ENCODE data around the gene ABAT.
A peak's percentile ranks its signal among the peaks of the same experiment; 100 is the strongest.
"Not testable (repeated sequence)": the region's sequence is repeated elsewhere in the genome, so short reads cannot be mapped to it uniquely, and the experiment has no call there.

The ABAT gene

GRCh38 chr16:8788578-8789172 lies 114.3 kb downstream of the ABAT start:
- no peak for DNase-seq

GRCh38 chr16:8795091-8795490 lies 120.7 kb downstream of the ABAT start:
- DNase-seq: no peak

GRCh38 chr16:8795818-8796217 lies 121.4 kb downstream of the ABAT start:
- DNase-seq: no peak

- DNase-seq: no peak
These were observed 122.3 kb downstream of the ABAT start for GRCh38 chr16:8796469-8797363.

GRCh38 chr16:8797364-8798173 lies 123.2 kb downstream of the ABAT start, which contains the start of the genes PMM2 and TMEM186:
PMM2 (plus strand) TSS chr16:8797839; CDS start chr16:8797883, 44 bp downstream.
TMEM186 (minus strand) TSS chr16:8797639; CDS start chr16:8797614, 25 bp downstream.
- peak; percentile 86 for DNase-seq

- DNase-seq: no peak
These were observed 123.7 kb downstream of the ABAT start for GRCh38 chr16:8798174-8798527.

GRCh38 chr16:8798535-8799157 lies 124.2 kb downstream of the ABAT start:
- no peak for DNase-seq

GRCh38 chr16:8801701-8802100 lies 127.3 kb downstream of the ABAT start:
- no peak for DNase-seq

GRCh38 chr16:8803733-8804132 lies 129.3 kb downstream of the ABAT start:
- not testable (repeated sequence) for DNase-seq

- DNase-seq: no peak
These were observed 129.9 kb downstream of the ABAT start for GRCh38 chr16:8804313-8804712.

- DNase-seq: no peak
These were observed 132.0 kb downstream of the ABAT start for GRCh38 chr16:8806272-8806983.

GRCh38 chr16:8807189-8807588 lies 132.8 kb downstream of the ABAT start:
- no peak for DNase-seq

GRCh38 chr16:8808009-8808408 lies 133.6 kb downstream of the ABAT start:
- no peak for DNase-seq

GRCh38 chr16:8808613-8809353 lies 134.4 kb downstream of the ABAT start:
- no peak for DNase-seq

- DNase-seq: no peak
These were observed 137.9 kb downstream of the ABAT start for GRCh38 chr16:8812162-8812843.

- DNase-seq: no peak
These were observed 139.8 kb downstream of the ABAT start for GRCh38 chr16:8814095-8814806.

- no peak for DNase-seq
These were observed 142.7 kb downstream of the ABAT start for GRCh38 chr16:8816967-8817655.

GRCh38 chr16:8818504-8819270 lies 144.3 kb downstream of the ABAT start:
- no peak for DNase-seq

All from NCI-H2107 (cell line).